Caco-2 (cell line): ENCODE measurements around the gene OSBPL1A. TPM values are rescaled to one million over a fixed set of nuclear protein-coding genes. Genes with fewer than 3 reads are reported as not detected.
"Not testable (repeated sequence)": the region's sequence is repeated elsewhere in the genome, so short reads cannot be mapped to it uniquely, and the experiment has no call there.

Experiments used
- BruUV-seq: library from RNA; stranded (reverse); fragments of 400-500 nt; replicated peaks from 2 replicates; lab custom pipeline; 2021; lab: Mats Ljungman, UMichigan
- CTCF ChIA-PET: fragments of 300-600 bp; sonication (Branson Sonifier 250); formaldehyde crosslinking; loops from one replicate; lab custom pipeline; 2022; ENCODE audit warnings: antibody characterized with exemption; lab: Charles Lee
- POLR2A ChIA-PET: fragments of 300-600 bp; sonication (Branson Sonifier 250); formaldehyde crosslinking; loops from one replicate; lab custom pipeline; 2022; ENCODE audit warnings: antibody characterized with exemption; lab: Charles Lee
- DNase-seq, 2 experiments: peaks; one replicate each; pipeline versions ENCODE4 v3.0.0 to v3.0.0-alpha.2; 2020 to 2022
- H3K27me3 ChIP-seq: replicated peaks from 2 replicates; pipeline ENCODE4 v1.6.0; 2011; ENCODE audit warnings: low read length; ENCODE audit not compliant: control insufficient read depth, insufficient read depth
- H3K36me3 ChIP-seq: 2 replicates; pipeline ENCODE4 v1.5.1; 2011; ENCODE audit warnings: low read length; ENCODE audit not compliant: control insufficient read depth, insufficient read depth
- H3K4me1 ChIP-seq: fragments of 250-450 bp; sonication (Bioruptor Pico); 2 replicates; pipeline ENCODE4 v1.5.1; 2020; ENCODE audit warnings: mild to moderate bottlenecking
- H3K4me3 ChIP-seq: 2 replicates; pipeline ENCODE4 v1.5.1; 2011; ENCODE audit warnings: low read depth, mild to moderate bottlenecking, control low read depth, low read length
- H3K9me3 ChIP-seq: fragments of 250-450 bp; sonication (Bioruptor Pico); 2 replicates; pipeline ENCODE4 v1.5.1; 2020; ENCODE audit warnings: mild to moderate bottlenecking, moderate library complexity
- H3K27ac Mint-ChIP-seq: one replicate; pipeline ENCODE4 v1.8.0; 2022; ENCODE audit warnings: mixed read lengths; ENCODE audit not compliant: unreplicated experiment
- H3K27me3 Mint-ChIP-seq: one replicate; pipeline ENCODE4 v1.8.0; 2022; ENCODE audit warnings: mixed read lengths; ENCODE audit not compliant: insufficient read depth, unreplicated experiment
- H3K36me3 Mint-ChIP-seq: one replicate; pipeline ENCODE4 v1.8.0; 2022; ENCODE audit warnings: mild to moderate bottlenecking, mixed read lengths; ENCODE audit not compliant: insufficient read depth, unreplicated experiment
- H3K4me1 Mint-ChIP-seq: one replicate; pipeline ENCODE4 v1.8.0; 2022; ENCODE audit warnings: low read depth, mixed read lengths; ENCODE audit not compliant: unreplicated experiment
- H3K4me3 Mint-ChIP-seq: one replicate; pipeline ENCODE4 v1.8.0; 2022; ENCODE audit warnings: mild to moderate bottlenecking, moderate library complexity, mixed read lengths; ENCODE audit not compliant: unreplicated experiment
- H3K9me3 Mint-ChIP-seq: one replicate; pipeline ENCODE4 v1.8.0; 2022; ENCODE audit warnings: mixed read lengths; ENCODE audit not compliant: unreplicated experiment
- CTCF ChIP-seq, 2 experiments: fragments of 200-600 bp in 1 of 2; IDR thresholded peaks; 1 replicate in 1 of 2; 2 replicates in 1 of 2; pipeline versions ENCODE4 v1.5.1 to v1.8.0; 2011 to 2022; ENCODE audit warnings: antibody characterized with exemption in 1 of 2, control low read depth in 1 of 2, inconsistent platforms in 1 of 2, low read depth in 1 of 2, low read length in 1 of 2, mild to moderate bottlenecking in 1 of 2, moderate library complexity in 1 of 2; ENCODE audit not compliant: insufficient read depth in 1 of 2, severe bottlenecking in 1 of 2, unreplicated experiment in 1 of 2
- intact Hi-C: fragments of 100-400 bp; cut with micrococcal nuclease; formaldehyde crosslinking; loops from one replicate; pipeline ENCODE4 v1.10.0; 2022; ENCODE audit not compliant: unreplicated experiment
- total RNA-seq: library from RNA; stranded (reverse); gene quantifications from 2 replicates; pipeline ENCODE4 v1.2.3, GENCODE V29; 2022

OSBPL1A gene
- total RNA-seq, 1 experiment from 2014 or later, result 15.7 TPM

DNA sequence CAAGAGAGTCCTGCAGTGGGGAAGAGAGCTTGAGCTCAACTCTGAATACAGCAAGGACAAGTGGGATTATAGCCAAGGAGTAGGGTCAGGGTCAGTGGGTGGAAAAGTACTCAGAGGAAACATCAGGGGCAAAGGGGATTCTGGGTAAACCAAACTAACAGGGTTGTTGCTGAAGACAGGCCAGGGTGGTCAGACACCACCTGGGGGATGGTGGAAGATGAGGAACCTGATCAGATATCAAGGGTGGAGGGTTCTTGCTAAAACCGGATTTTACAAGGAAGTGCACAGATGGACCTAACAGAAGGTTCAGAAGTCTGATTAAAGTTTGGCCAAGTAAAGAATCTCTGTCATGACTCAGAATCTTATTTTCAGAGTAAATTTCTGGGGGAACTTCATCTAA lies 16.5 kb downstream of the OSBPL1A start:
- H3K4me3 ChIP-seq, result no peak overlapping the region
- BruUV-seq, result no TSS peak
- no peak for DNase-seq
- no peak overlapping the region for H3K4me3 Mint-ChIP-seq
- ChIA-PET CTCF (no interaction called here), POLR2A (no interaction called here)
- TF ChIP-seq CTCF (IDR thresholded peaks at IDR 0.05; ENCODE audit: insufficient read depth in 1 of 2, low read depth in 1 of 2, low read length in 1 of 2, severe bottlenecking in 1 of 2, unreplicated experiment in 1 of 2), result no peak
- H3K4me1 ChIP-seq, result no peaks in the 10 kb centered on the region
- intact Hi-C loops, result no loop called here
- no peaks in the 10 kb centered on the region for H3K9me3 ChIP-seq
- no peaks in the 10 kb centered on the region for H3K27me3 Mint-ChIP-seq
- no peaks in the 10 kb centered on the region for H3K4me1 Mint-ChIP-seq
- no peaks in the 10 kb centered on the region for H3K36me3 ChIP-seq
- no peaks in the 10 kb centered on the region for H3K36me3 Mint-ChIP-seq
- H3K9me3 Mint-ChIP-seq, result no peaks in the 10 kb centered on the region
- no peaks in the 10 kb centered on the region for H3K27me3 ChIP-seq
- no peak overlapping the region for H3K27ac Mint-ChIP-seq

GRCh38 chr18:24380163-24380747 lies 17.4 kb downstream of the OSBPL1A start:
- Histone ChIP-seq H3K27me3 (no peaks in the 10 kb centered on the region), H3K36me3 (no peaks in the 10 kb centered on the region), H3K9me3 (no peaks in the 10 kb centered on the region), H3K4me1 (no peaks in the 10 kb centered on the region), H3K4me3 (no peak overlapping the region)
- intact Hi-C loops, result no loop called here
- H3K27ac Mint-ChIP-seq, result no peak overlapping the region
- no peaks in the 10 kb centered on the region for H3K36me3 Mint-ChIP-seq
- H3K4me1 Mint-ChIP-seq, result no peaks in the 10 kb centered on the region
- DNase-seq, result no peak
- BruUV-seq, result no TSS peak
- H3K4me3 Mint-ChIP-seq, result no peak overlapping the region
- POLR2A ChIA-PET, result no interaction called here
- CTCF ChIA-PET, result no interaction called here
- H3K9me3 Mint-ChIP-seq, result no peaks in the 10 kb centered on the region
- no peaks in the 10 kb centered on the region for H3K27me3 Mint-ChIP-seq
- TF ChIP-seq CTCF (IDR thresholded peaks at IDR 0.05; ENCODE audit: insufficient read depth in 1 of 2, low read depth in 1 of 2, low read length in 1 of 2, severe bottlenecking in 1 of 2, unreplicated experiment in 1 of 2), result no peak

- H3K36me3 ChIP-seq, result no peaks in the 10 kb centered on the region
- H3K9me3 ChIP-seq, result no peaks in the 10 kb centered on the region
- no peak for TF ChIP-seq CTCF (IDR thresholded peaks at IDR 0.05; ENCODE audit: insufficient read depth in 1 of 2, low read depth in 1 of 2, low read length in 1 of 2, severe bottlenecking in 1 of 2, unreplicated experiment in 1 of 2)
- intact Hi-C loops, result no loop called here
- no peaks in the 10 kb centered on the region for H3K27me3 Mint-ChIP-seq
- no TSS peak for BruUV-seq
- ChIA-PET POLR2A (no interaction called here), CTCF (no interaction called here)
- H3K9me3 Mint-ChIP-seq, result no peaks in the 10 kb centered on the region
- H3K4me1 ChIP-seq, result no peaks in the 10 kb centered on the region
- H3K4me3 Mint-ChIP-seq, result no peak overlapping the region
- no peaks in the 10 kb centered on the region for H3K4me1 Mint-ChIP-seq
- H3K36me3 Mint-ChIP-seq, result no peaks in the 10 kb centered on the region
- no peak overlapping the region for H3K27ac Mint-ChIP-seq
- no peak overlapping the region for H3K4me3 ChIP-seq
- no peak for DNase-seq
- no peaks in the 10 kb centered on the region for H3K27me3 ChIP-seq
Observed at GRCh38 chr18:24378598-24378997, 19.0 kb downstream of the OSBPL1A start.

GRCh38 chr18:24376531-24376930 lies 21.1 kb downstream of the OSBPL1A start:
- H3K4me1 Mint-ChIP-seq, H3K4me3 Mint-ChIP-seq, H3K36me3 Mint-ChIP-seq, H3K9me3 Mint-ChIP-seq, POLR2A ChIA-PET, H3K36me3 ChIP-seq, BruUV-seq, CTCF ChIA-PET, H3K27me3 Mint-ChIP-seq, DNase-seq, H3K9me3 ChIP-seq, H3K27ac Mint-ChIP-seq, intact Hi-C loops, H3K27me3 ChIP-seq, H3K4me1 ChIP-seq, H3K4me3 ChIP-seq: not testable (repeated sequence)
